B cell (primary cell): ENCODE data around the gene FOXF1.

Source experiments
- EZH2 ChIP-seq: IDR thresholded peaks from 2 replicates; pipeline ENCODE4 v1.6.1; 2012; ENCODE audit warnings: borderline replicate concordance, low read depth, mild to moderate bottlenecking, moderate library complexity, low read length; ENCODE audit not compliant: insufficient read depth, poor library complexity, severe bottlenecking
- TF ChIP-seq, protein P1 (sequence below): fragments of 200-600 bp; IDR thresholded peaks from one replicate; pipeline ENCODE4 v1.8.0; 2022; ENCODE audit warnings: antibody characterized with exemption, mild to moderate bottlenecking

DNA sequence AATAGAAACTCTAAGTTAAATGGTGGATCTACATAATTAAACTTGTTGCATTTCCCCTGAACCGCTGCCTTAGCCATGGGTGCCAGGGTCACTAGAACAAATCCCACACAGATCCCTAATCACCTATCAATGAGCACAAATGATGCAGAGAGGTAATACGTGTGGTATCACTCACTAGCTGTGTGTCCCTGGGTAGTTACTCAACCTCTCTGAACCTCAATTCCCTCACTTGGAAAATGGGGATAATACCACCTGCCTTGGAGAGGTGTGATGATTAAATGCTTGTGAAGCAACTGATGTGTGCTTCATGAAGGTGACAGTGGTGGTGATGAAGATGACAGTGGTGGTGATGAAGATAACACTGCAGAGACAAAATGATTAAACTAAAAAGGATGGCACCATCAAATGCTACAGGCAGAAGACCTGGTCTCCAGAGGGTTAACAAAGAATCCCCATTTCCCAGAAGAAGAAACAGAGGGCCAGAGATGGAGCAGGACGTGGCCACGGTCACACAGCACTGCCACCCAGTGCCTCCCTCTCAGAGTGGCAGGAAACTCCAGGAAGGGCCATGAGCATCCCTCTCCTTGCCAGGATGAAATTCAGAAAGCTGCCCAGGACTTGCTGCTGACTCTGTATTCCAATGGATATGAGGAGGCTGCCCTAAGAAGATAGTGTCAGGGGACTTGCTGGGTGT lies 17.9 kb upstream of the FOXF1 start:
- TF ChIP-seq, protein P1, sequence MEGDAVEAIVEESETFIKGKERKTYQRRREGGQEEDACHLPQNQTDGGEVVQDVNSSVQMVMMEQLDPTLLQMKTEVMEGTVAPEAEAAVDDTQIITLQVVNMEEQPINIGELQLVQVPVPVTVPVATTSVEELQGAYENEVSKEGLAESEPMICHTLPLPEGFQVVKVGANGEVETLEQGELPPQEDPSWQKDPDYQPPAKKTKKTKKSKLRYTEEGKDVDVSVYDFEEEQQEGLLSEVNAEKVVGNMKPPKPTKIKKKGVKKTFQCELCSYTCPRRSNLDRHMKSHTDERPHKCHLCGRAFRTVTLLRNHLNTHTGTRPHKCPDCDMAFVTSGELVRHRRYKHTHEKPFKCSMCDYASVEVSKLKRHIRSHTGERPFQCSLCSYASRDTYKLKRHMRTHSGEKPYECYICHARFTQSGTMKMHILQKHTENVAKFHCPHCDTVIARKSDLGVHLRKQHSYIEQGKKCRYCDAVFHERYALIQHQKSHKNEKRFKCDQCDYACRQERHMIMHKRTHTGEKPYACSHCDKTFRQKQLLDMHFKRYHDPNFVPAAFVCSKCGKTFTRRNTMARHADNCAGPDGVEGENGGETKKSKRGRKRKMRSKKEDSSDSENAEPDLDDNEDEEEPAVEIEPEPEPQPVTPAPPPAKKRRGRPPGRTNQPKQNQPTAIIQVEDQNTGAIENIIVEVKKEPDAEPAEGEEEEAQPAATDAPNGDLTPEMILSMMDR, result no peak
- no peak for TF ChIP-seq EZH2
